Neural cell (in vitro differentiated cells): ENCODE results near the gene CHCHD3.

Source experiments
- POLR2AphosphoS5 ChIP-seq: IDR thresholded peaks from 2 replicates; pipeline ENCODE4 v1.6.1; 2012
- TF ChIP-seq, protein P1 (sequence below): fragments of 450-650 bp; IDR thresholded peaks from 2 replicates; pipeline ENCODE4 v1.5.1; 2014; ENCODE audit warnings: antibody characterized with exemption, mild to moderate bottlenecking, moderate library complexity; ENCODE audit not compliant: poor library complexity, severe bottlenecking

DNA sequence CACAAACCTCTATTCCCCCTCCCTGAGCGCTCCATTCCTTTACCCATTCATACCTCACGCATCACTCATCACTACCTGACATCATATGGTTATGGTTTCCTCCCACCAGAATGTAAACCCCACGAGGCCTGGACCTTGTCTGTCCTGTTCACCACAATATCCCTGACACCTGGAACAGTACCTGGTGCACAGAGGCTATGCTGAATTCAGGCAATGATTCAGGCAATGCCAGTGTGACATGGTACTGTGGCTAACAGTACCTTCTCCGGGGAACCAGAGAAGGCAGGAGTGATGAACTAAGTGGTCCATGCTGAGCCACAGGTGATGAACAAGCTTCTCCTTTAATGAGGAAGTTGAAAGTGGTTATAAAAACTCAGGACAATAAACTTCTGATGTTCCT lies 303.1 kb downstream of the CHCHD3 start:
- TF ChIP-seq, protein P1, sequence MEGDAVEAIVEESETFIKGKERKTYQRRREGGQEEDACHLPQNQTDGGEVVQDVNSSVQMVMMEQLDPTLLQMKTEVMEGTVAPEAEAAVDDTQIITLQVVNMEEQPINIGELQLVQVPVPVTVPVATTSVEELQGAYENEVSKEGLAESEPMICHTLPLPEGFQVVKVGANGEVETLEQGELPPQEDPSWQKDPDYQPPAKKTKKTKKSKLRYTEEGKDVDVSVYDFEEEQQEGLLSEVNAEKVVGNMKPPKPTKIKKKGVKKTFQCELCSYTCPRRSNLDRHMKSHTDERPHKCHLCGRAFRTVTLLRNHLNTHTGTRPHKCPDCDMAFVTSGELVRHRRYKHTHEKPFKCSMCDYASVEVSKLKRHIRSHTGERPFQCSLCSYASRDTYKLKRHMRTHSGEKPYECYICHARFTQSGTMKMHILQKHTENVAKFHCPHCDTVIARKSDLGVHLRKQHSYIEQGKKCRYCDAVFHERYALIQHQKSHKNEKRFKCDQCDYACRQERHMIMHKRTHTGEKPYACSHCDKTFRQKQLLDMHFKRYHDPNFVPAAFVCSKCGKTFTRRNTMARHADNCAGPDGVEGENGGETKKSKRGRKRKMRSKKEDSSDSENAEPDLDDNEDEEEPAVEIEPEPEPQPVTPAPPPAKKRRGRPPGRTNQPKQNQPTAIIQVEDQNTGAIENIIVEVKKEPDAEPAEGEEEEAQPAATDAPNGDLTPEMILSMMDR: no peak
- no peak for TF ChIP-seq POLR2AphosphoS5
